Lung (tissue), 12 donors: ENCODE results near the gene TAGLN3. TPM values are rescaled to one million over a fixed set of nuclear protein-coding genes. Genes with fewer than 3 reads are reported as not detected.

Experiments used
- ATAC-seq: fragments of 200-7000 bp; cut with Tn5 transposase; one replicate; pipeline ENCODE4 v1.9.1; 2020; ENCODE audit warnings: moderate number of reproducible peaks; ENCODE audit not compliant: insufficient read depth, low FRiP score
- DNase-seq, 3 donors: peaks; one replicate each; pipeline ENCODE4 v3.0.0-alpha.2; 2013 to 2017
- H3K27ac ChIP-seq, 2 donors: one replicate each; pipeline ENCODE4 v1.5.1; 2013; ENCODE audit warnings: mild to moderate bottlenecking in 2 of 2, moderate library complexity in 2 of 2, control low read depth in 1 of 2, inconsistent platforms in 1 of 2, low read depth in 1 of 2, low read length in 1 of 2
- H3K27me3 ChIP-seq, 3 donors: one replicate each; pipeline ENCODE4 v1.5.1; 2013; ENCODE audit warnings: low read length in 2 of 3; ENCODE audit not compliant: control insufficient read depth in 3 of 3, insufficient read depth in 3 of 3
- H3K36me3 ChIP-seq, 4 donors: one replicate each; pipeline ENCODE4 v1.5.1; 2013; ENCODE audit warnings: low read length in 4 of 4, mild to moderate bottlenecking in 1 of 4, moderate library complexity in 1 of 4; ENCODE audit not compliant: control insufficient read depth in 4 of 4, insufficient read depth in 4 of 4
- H3K4me1 ChIP-seq, 5 donors: one replicate each; pipeline ENCODE4 v1.5.1; 2013; ENCODE audit warnings: low read length in 5 of 5, mild to moderate bottlenecking in 2 of 5, moderate library complexity in 1 of 5; ENCODE audit not compliant: control insufficient read depth in 5 of 5, insufficient read depth in 5 of 5
- H3K4me3 ChIP-seq: one replicate; pipeline ENCODE4 v1.5.1; 2013; ENCODE audit warnings: mild to moderate bottlenecking, control low read depth, moderate library complexity
- H3K9ac ChIP-seq, 2 donors: one replicate each; pipeline ENCODE4 v1.5.1; 2013; ENCODE audit warnings: low read length in 2 of 2, control low read depth in 1 of 2; ENCODE audit not compliant: insufficient read depth in 1 of 2
- H3K9me3 ChIP-seq, 4 donors: one replicate each; pipeline ENCODE4 v1.5.1; 2013; ENCODE audit warnings: low read length in 3 of 4, mild to moderate bottlenecking in 1 of 4, moderate library complexity in 1 of 4; ENCODE audit not compliant: control insufficient read depth in 4 of 4, insufficient read depth in 3 of 4
- CTCF ChIP-seq: IDR thresholded peaks from 2 replicates; pipeline ENCODE4 v1.5.1; 2012; ENCODE audit warnings: mild to moderate bottlenecking; ENCODE audit errors: control extremely low read depth, extremely low read depth
- WGBS, 2 donors: extraction: QIAGEN DNeasy Blood & Tissue Kit; methylation state at CpG; one replicate each; pipeline ENCODE4 v1.1.7; 2013; 5-methylcytosine and 5-hydroxymethylcytosine counted together
- polyA plus RNA-seq, 2 donors: library from polyadenylated mRNA; stranded (reverse); fragments of 200-250 nt; gene quantifications; one replicate each; pipeline ENCODE4 v1.2.1, GENCODE V29; 2013
- total RNA-seq, 2 donors: library from RNA; depleted of rRNA in 1 of 2; stranded (reverse); fragments of >200 nt in 1 of 2; gene quantifications; one replicate each; pipeline ENCODE4 v1.2.1, GENCODE V29; 2014 to 2021
- donor health status: control.
- donor health status: control.
- donor health status: Bipolar disorder and iron deficiency.
- donor health status: healthy.
- donor health status: DM: yes; HTN: yes; CAD: no.

The TAGLN3 gene
- total and polyA plus RNA-seq, 4 donors: 0.71 to 2.6 (median 1.6) TPM

GRCh38 chr3:112010636-112011035 is 11.9 kb downstream of the TAGLN3 start:
- peaks cover 0 to 72% (median 12%) of the 10 kb centered on the region in 5 donors for H3K4me1 ChIP-seq
- H3K27ac ChIP-seq: no peak overlapping the region
- H3K36me3 ChIP-seq: no peaks in the 10 kb centered on the region
- no peak overlapping the region for H3K4me3 ChIP-seq
- no peaks in the 10 kb centered on the region for H3K27me3 ChIP-seq
- DNase-seq: peak in 2 of 3 donors; percentile 42 to 47
- TF ChIP-seq CTCF: no peak
- 73 to 81% methylated on average over 3 of the region's 3 CpGs for WGBS, 2 donors
- no peak for ATAC-seq
- no peaks in the 10 kb centered on the region for H3K9me3 ChIP-seq
- H3K9ac ChIP-seq: peak overlapping the region in 1 of 2 donors; percentile 29

- Histone ChIP-seq H3K4me1 (peaks cover 0 to 77% (median 12%) of the 10 kb centered on the region in 5 donors), H3K4me3 (no peak overlapping the region), H3K27ac (peak overlapping the region in 1 of 2 donors; percentile 8), H3K9me3 (no peaks in the 10 kb centered on the region), H3K9ac (no peak overlapping the region), H3K36me3 (no peaks in the 10 kb centered on the region), H3K27me3 (no peaks in the 10 kb centered on the region)
- TF ChIP-seq CTCF: no peak
- no peak for ATAC-seq
- DNase-seq: no peak
- WGBS, 2 donors: 88 to 92% methylated on average over 6 of the region's 6 CpGs
Measured at GRCh38 chr3:112011376-112011940, 12.7 kb downstream of the TAGLN3 start.

- peak overlapping the region in 1 of 2 donors; percentile 57 for H3K9ac ChIP-seq
- H3K27ac ChIP-seq: peak overlapping the region in 1 of 2 donors; percentile 17
- ATAC-seq (no peak), DNase-seq (peak in 2 of 3 donors; percentile 63 to 74)
- H3K4me1 ChIP-seq: peaks cover 0 to 67% (median 12%) of the 10 kb centered on the region in 5 donors
- no peak overlapping the region for H3K4me3 ChIP-seq
- WGBS, 2 donors: 51 to 61% methylated on average over 6 of the region's 6 CpGs
- TF ChIP-seq CTCF: no peak
- no peaks in the 10 kb centered on the region for H3K9me3 ChIP-seq
- H3K27me3 ChIP-seq: no peaks in the 10 kb centered on the region
- no peaks in the 10 kb centered on the region for H3K36me3 ChIP-seq
Measured at GRCh38 chr3:112012205-112012992, 13.7 kb downstream of the TAGLN3 start.
